Measurements from ENCODE around the gene C12orf56. TPM values are rescaled to one million over a fixed set of nuclear protein-coding genes. Genes with fewer than 3 reads are reported as not detected.

Gene C12orf56
- total and polyA plus RNA-seq, 7 donors = 0.22 to 2.1 (median 0.44) TPM; not detected in 3

GRCh38 chr12:64269161-64269560, 121.4 kb downstream of the C12orf56 start:
- Histone ChIP-seq H3K27me3 (no peaks in the 10 kb centered on the region), H3K36me3 (no peaks in the 10 kb centered on the region), H3K27ac (no peak overlapping the region), H3K4me3 (no peak overlapping the region), H3K9me3 (no peaks in the 10 kb centered on the region), H3K4me1 (no peaks in the 10 kb centered on the region)
- 85 to 92% methylated on average over 2 of the region's 2 CpGs for WGBS, 2 donors
- DNase-seq = no peak
- intact Hi-C loops (cut with DNase I) = no loop called here
- TF ChIP-seq CTCF (IDR thresholded peaks at IDR 0.05) = no peak
- TF ChIP-seq POLR2A (IDR thresholded peaks at IDR 0.05) = no peak
- no peak for TF ChIP-seq POLR2AphosphoS5 (IDR thresholded peaks at IDR 0.05)
- no peak for TF ChIP-seq EP300 (IDR thresholded peaks at IDR 0.05)

GRCh38 chr12:64268409-64268808, 122.1 kb downstream of the C12orf56 start:
- Histone ChIP-seq H3K9me3 (no peaks in the 10 kb centered on the region), H3K27me3 (no peaks in the 10 kb centered on the region), H3K4me1 (no peaks in the 10 kb centered on the region), H3K4me3 (no peak overlapping the region), H3K36me3 (no peaks in the 10 kb centered on the region), H3K27ac (no peak overlapping the region)
- no peak for DNase-seq
- no peak for TF ChIP-seq EP300 (IDR thresholded peaks at IDR 0.05)
- no peak for TF ChIP-seq POLR2A (IDR thresholded peaks at IDR 0.05)
- no peak for TF ChIP-seq CTCF (IDR thresholded peaks at IDR 0.05)
- no peak for TF ChIP-seq POLR2AphosphoS5 (IDR thresholded peaks at IDR 0.05)
- intact Hi-C loops (cut with DNase I) = no loop called here
- WGBS, 2 donors = 0% methylated on average over 2 of the region's 2 CpGs

- no peak overlapping the region for H3K4me3 ChIP-seq
- no peaks in the 10 kb centered on the region for H3K36me3 ChIP-seq
- H3K4me1 ChIP-seq = no peaks in the 10 kb centered on the region
- intact Hi-C loops (cut with DNase I) = no loop called here
- TF ChIP-seq EP300 (IDR thresholded peaks at IDR 0.05) = no peak
- no peak for TF ChIP-seq CTCF (IDR thresholded peaks at IDR 0.05)
- TF ChIP-seq POLR2A (IDR thresholded peaks at IDR 0.05) = no peak
- TF ChIP-seq POLR2AphosphoS5 (IDR thresholded peaks at IDR 0.05) = no peak
- no peak for DNase-seq
- no peaks in the 10 kb centered on the region for H3K9me3 ChIP-seq
- no peaks in the 10 kb centered on the region for H3K27me3 ChIP-seq
- 72 to 79% methylated on average over 2 of the region's 2 CpGs for WGBS, 2 donors
- no peak overlapping the region for H3K27ac ChIP-seq
Observed at GRCh38 chr12:64265839-64266238, 124.7 kb downstream of the C12orf56 start.

- TF ChIP-seq POLR2AphosphoS5 (IDR thresholded peaks at IDR 0.05) = no peak
- no peak for TF ChIP-seq EP300 (IDR thresholded peaks at IDR 0.05)
- TF ChIP-seq POLR2A (IDR thresholded peaks at IDR 0.05) = no peak
- no peak for TF ChIP-seq CTCF (IDR thresholded peaks at IDR 0.05)
- Histone ChIP-seq H3K9me3 (no peaks in the 10 kb centered on the region), H3K27ac (no peak overlapping the region), H3K4me1 (no peaks in the 10 kb centered on the region), H3K27me3 (no peaks in the 10 kb centered on the region), H3K36me3 (no peaks in the 10 kb centered on the region), H3K4me3 (no peak overlapping the region)
- no peak for DNase-seq
- WGBS, 2 donors = 88 to 91% methylated on average over 5 of the region's 5 CpGs
- intact Hi-C loops (cut with DNase I) = no loop called here
Observed at GRCh38 chr12:64261813-64262212, 128.7 kb downstream of the C12orf56 start.

GRCh38 chr12:64258576-64258975, 132.0 kb downstream of the C12orf56 start:
- no peak for DNase-seq
- H3K27me3 ChIP-seq = no peaks in the 10 kb centered on the region
- no peak overlapping the region for H3K27ac ChIP-seq
- no peaks in the 10 kb centered on the region for H3K36me3 ChIP-seq
- TF ChIP-seq POLR2A (IDR thresholded peaks at IDR 0.05) (no peak), EP300 (IDR thresholded peaks at IDR 0.05) (no peak), CTCF (IDR thresholded peaks at IDR 0.05) (no peak), POLR2AphosphoS5 (IDR thresholded peaks at IDR 0.05) (no peak)
- no peaks in the 10 kb centered on the region for H3K9me3 ChIP-seq
- no peak overlapping the region for H3K4me3 ChIP-seq
- WGBS, 2 donors = 56 to 59% methylated on average over 3 of the region's 3 CpGs
- intact Hi-C loops (cut with DNase I) = loop anchor here (5.0 kb wide), 1 partner anchor 76 kb away; no protein-coding TSS in a partner anchor
- no peaks in the 10 kb centered on the region for H3K4me1 ChIP-seq

All from sigmoid colon (tissue), 7 donors.